GM19324 (cell line): Measurements from ENCODE around the gene PHACTR3.
"Not testable (repeated sequence)": the region's sequence is repeated elsewhere in the genome, so short reads cannot be mapped to it uniquely, and the experiment has no call there.

Experiments used
- ATAC-seq: cut with Tn5 transposase; IDR thresholded peaks from one replicate; pipeline ENCODE4 v1.9.1; 2021; ENCODE audit warnings: mild to moderate bottlenecking, moderate library complexity; ENCODE audit not compliant: unreplicated experiment, low FRiP score

The PHACTR3 gene

DNA sequence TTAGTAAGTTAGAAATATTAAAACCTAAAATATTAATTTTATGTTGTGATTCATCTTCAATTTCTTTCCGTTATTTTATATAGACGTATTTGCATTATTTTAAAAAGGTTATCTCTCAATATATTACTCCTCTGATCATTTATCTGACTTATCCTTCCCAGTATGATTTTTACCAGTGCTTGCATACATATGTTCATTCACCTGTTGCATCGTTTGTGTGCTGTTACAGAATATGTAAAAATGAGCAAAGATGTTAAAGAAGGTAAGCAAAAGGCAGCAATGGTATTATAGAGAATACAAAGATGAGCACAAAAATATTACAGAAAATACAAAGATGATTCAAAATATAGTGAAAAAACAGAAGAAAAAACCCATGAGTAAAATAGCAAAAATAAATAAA lies 280.2 kb downstream of the PHACTR3 start:
- ATAC-seq: no peak

DNA sequence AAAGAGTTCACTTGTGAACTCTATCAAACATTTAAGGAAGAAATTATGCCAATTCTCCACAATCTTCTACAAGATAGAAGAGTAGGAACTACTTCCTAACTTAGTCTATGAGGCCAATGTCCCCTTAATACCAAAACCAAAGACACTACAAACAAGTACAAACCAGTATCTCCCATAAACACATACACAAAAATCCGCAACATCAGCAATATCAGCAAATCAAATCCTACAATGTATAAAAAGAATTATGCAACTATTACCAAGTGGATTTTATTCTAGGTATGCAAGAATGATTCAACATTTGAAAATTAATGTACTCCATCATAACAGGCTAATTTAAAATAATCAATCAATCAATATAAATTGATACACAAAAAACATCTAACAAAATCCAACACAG lies 283.7 kb downstream of the PHACTR3 start:
- no peak for ATAC-seq

DNA sequence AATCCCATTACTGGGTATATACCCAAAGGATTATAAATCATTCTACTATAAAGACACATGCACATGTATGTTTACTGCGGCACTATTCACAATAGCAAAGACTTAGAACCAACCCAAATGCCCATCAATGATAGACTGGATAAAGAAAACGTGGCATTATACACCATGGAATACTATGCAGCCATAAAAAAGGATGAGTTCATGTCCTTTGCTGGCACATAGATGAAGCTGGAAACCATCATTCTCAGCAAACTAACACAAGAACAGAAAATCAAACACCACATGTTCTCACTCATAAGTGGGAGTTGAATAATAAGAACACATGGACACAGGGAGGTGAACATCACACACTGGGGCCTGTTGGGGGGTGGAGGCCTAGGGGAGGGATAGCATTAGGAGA lies 285.7 kb downstream of the PHACTR3 start:
- not testable (repeated sequence) for ATAC-seq

DNA sequence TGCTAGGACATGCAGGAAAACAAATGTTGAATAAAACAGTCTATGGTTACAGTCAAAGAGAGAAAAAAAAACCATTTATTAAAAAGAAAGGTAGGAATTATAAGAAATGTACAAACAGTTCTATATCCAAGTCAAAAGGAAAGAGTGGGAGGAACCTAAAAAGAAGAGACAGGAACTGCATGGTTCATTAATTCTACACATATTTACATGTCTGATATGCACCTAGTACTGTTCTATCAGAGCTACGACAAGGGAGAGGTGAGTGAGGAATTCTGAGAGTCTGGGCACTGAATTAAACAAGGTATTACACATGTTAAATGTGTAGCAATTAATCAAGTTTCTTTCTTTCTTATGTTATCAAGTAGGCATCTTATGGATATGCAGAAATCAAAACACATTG lies 287.2 kb downstream of the PHACTR3 start:
- ATAC-seq: no peak

DNA sequence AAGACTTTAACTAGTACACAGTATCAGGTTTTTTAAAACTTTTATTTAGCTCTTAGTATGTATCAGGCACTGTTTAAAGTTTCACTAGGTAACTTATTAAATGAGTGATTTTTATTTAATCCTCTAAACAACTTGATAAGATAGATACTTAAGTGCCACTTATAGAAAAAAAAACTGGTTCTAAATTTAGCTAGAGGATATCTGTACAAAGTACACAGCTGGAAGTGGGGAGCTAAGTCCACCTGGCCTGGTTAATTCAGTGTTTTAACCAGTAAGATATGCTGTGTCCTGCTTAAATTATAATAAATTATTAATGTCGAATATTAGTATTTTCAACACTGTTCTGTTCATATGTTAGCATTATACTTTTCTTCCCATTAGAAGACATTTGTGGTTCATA lies 291.6 kb downstream of the PHACTR3 start:
- no peak for ATAC-seq
